SIG-M5 (cell line): ENCODE measurements around the gene CPEB3.
"Not testable (repeated sequence)": the region's sequence is repeated elsewhere in the genome, so short reads cannot be mapped to it uniquely, and the experiment has no call there.

Experiments
- DNase-seq: peaks from one replicate; lab custom pipeline; 2025; lab: John Stamatoyannopoulos, UW

Gene CPEB3

GRCh38 chr10:92267343-92267742 is 23.5 kb downstream of the CPEB3 start:
- DNase-seq = no peak

- DNase-seq = no peak
Observed at GRCh38 chr10:92265687-92266258, 25.1 kb downstream of the CPEB3 start.

- no peak for DNase-seq
Observed at GRCh38 chr10:92264249-92264648, 26.6 kb downstream of the CPEB3 start.

GRCh38 chr10:92263396-92263795 is 27.5 kb downstream of the CPEB3 start:
- DNase-seq = no peak

GRCh38 chr10:92248566-92248965 is 42.3 kb downstream of the CPEB3 start:
- DNase-seq = no peak

GRCh38 chr10:92244796-92245195 is 46.1 kb downstream of the CPEB3 start:
- no peak for DNase-seq

- peak; percentile 22 for DNase-seq
Observed at GRCh38 chr10:92242910-92243671, 47.8 kb downstream of the CPEB3 start.

GRCh38 chr10:92242380-92242779 is 48.5 kb downstream of the CPEB3 start:
- DNase-seq = no peak

- DNase-seq = no peak
Observed at GRCh38 chr10:92241501-92241900, 49.4 kb downstream of the CPEB3 start.

GRCh38 chr10:92241158-92241500 is 49.7 kb downstream of the CPEB3 start:
- DNase-seq = no peak

GRCh38 chr10:92240289-92241157 is 50.4 kb downstream of the CPEB3 start:
- peak; percentile 75 for DNase-seq

GRCh38 chr10:92239600-92240288 is 51.1 kb downstream of the CPEB3 start:
- DNase-seq = no peak

GRCh38 chr10:92239151-92239599 is 51.7 kb downstream of the CPEB3 start:
- DNase-seq = no peak

- DNase-seq = no peak
Observed at GRCh38 chr10:92238586-92239098, 52.2 kb downstream of the CPEB3 start.

- no peak for DNase-seq
Observed at GRCh38 chr10:92238054-92238585, 52.8 kb downstream of the CPEB3 start.

- DNase-seq = no peak
Observed at GRCh38 chr10:92231196-92231595, 59.7 kb downstream of the CPEB3 start.

- no peak for DNase-seq
Observed at GRCh38 chr10:92222603-92223262, 68.1 kb downstream of the CPEB3 start.

GRCh38 chr10:92219559-92219958 is 71.3 kb downstream of the CPEB3 start:
- no peak for DNase-seq

- DNase-seq = no peak
Observed at GRCh38 chr10:92218569-92218968, 72.3 kb downstream of the CPEB3 start.

GRCh38 chr10:92216608-92217007 is 74.3 kb downstream of the CPEB3 start:
- DNase-seq = not testable (repeated sequence)

- not testable (repeated sequence) for DNase-seq
Observed at GRCh38 chr10:92215222-92215621, 75.7 kb downstream of the CPEB3 start.
